GM12878 (cell line): ENCODE results near the gene CLEC20A. TPM values are rescaled to one million over a fixed set of nuclear protein-coding genes. Genes with fewer than 3 reads are reported as not detected.

ENCODE experiments used
- ATAC-seq: fragments of 200-7000 bp; cut with Tn5 transposase; 3 replicates; pipeline ENCODE4 v1.9.1; 2020; ENCODE audit warnings: mild to moderate bottlenecking, moderate library complexity
- BruUV-seq: library from RNA; stranded (reverse); fragments of 400-500 nt; replicated peaks from 2 replicates; lab custom pipeline; 2021; lab: Mats Ljungman, UMichigan
- CTCF ChIA-PET: fragments of 300-600 bp; sonication (Branson Sonifier 250); formaldehyde crosslinking; extraction: SDS; loops from one replicate; lab custom pipeline; 2021; ENCODE audit warnings: inconsistent platforms; lab: Yijun Ruan, JAX
- POLR2A ChIA-PET: fragments of 350-600 bp; formaldehyde crosslinking; extraction: SDS; loops from one replicate; lab custom pipeline; 2021; ENCODE audit warnings: inconsistent platforms; lab: Charles Lee
- RAD21 ChIA-PET: fragments of 300-600 bp; sonication (Branson Sonifier 250); formaldehyde crosslinking; loops from one replicate; lab custom pipeline; 2023; ENCODE audit warnings: antibody characterized with exemption; ENCODE audit not compliant: unreplicated experiment; lab: Charles Lee
- SMC1A ChIA-PET: fragments of 300-600 bp; sonication (Branson Sonifier 250); formaldehyde crosslinking; loops from one replicate; lab custom pipeline; 2023; ENCODE audit not compliant: unreplicated experiment, uncharacterized antibody; lab: Charles Lee
- DNase-seq: peaks from one replicate; pipeline ENCODE4 v3.0.0-alpha.2; 2011; ENCODE audit warnings: low read depth, low spot score
- FAIRE-seq: peaks from 3 replicates; lab custom pipeline; 2011; peaks lifted over from hg19 to GRCh38; lab: Jason Lieb, UNC
- H2AFZ ChIP-seq: 2 replicates; pipeline ENCODE4 v1.6.0; 2011; ENCODE audit warnings: low read depth, low read length, control low read depth; ENCODE audit not compliant: control insufficient read depth
- H3K27ac ChIP-seq: 2 replicates; pipeline ENCODE4 v1.5.1; 2011; ENCODE audit warnings: control low read depth; ENCODE audit not compliant: control insufficient read depth, insufficient read depth
- H3K27me3 ChIP-seq, 2 experiments: replicated peaks in 1 of 2; 2 replicates each; pipeline versions ENCODE4 v1.6.0 to v1.6.1; 2011; ENCODE audit warnings: low read length in 1 of 2; ENCODE audit not compliant: control insufficient read depth in 2 of 2, insufficient read depth in 2 of 2
- H3K36me3 ChIP-seq, 2 experiments: 2 replicates each; pipeline ENCODE4 v1.5.1; 2011; ENCODE audit warnings: low read length in 1 of 2; ENCODE audit not compliant: control insufficient read depth in 2 of 2, insufficient read depth in 2 of 2
- H3K4me1 ChIP-seq: 2 replicates; pipeline ENCODE4 v1.6.1; 2011; ENCODE audit warnings: mild to moderate bottlenecking, low read length, moderate library complexity, mixed read lengths; ENCODE audit not compliant: control insufficient read depth, insufficient read depth
- H3K4me2 ChIP-seq: 2 replicates; pipeline ENCODE4 v1.6.0; 2011; ENCODE audit warnings: control low read depth; ENCODE audit not compliant: control insufficient read depth, insufficient read depth
- H3K4me3 ChIP-seq: fragments of 200-600 bp; sonication (generic); 2 replicates; pipeline ENCODE4 v1.5.1; 2016
- H3K79me2 ChIP-seq: 2 replicates; pipeline ENCODE4 v1.6.0; 2011; ENCODE audit warnings: low read length; ENCODE audit not compliant: control insufficient read depth, insufficient read depth
- H3K9ac ChIP-seq: 2 replicates; pipeline ENCODE4 v1.8.0; 2011; ENCODE audit warnings: low read length, control low read depth, mixed read lengths; ENCODE audit not compliant: control insufficient read depth, insufficient read depth
- H3K9me3 ChIP-seq: replicated peaks from 3 replicates; pipeline ENCODE4 v1.5.1; 2011; ENCODE audit warnings: mild to moderate bottlenecking, low read length; ENCODE audit not compliant: control insufficient read depth, insufficient read depth
- H4K20me1 ChIP-seq: 2 replicates; pipeline ENCODE4 v1.6.0; 2011; ENCODE audit not compliant: control insufficient read depth, insufficient read depth
- BACH1 ChIP-seq: fragments of 450-650 bp; IDR thresholded peaks from 2 replicates; pipeline ENCODE4 v1.6.1; 2017; ENCODE audit warnings: mild to moderate bottlenecking, borderline replicate concordance
- BRCA1 ChIP-seq: IDR thresholded peaks from 2 replicates; pipeline ENCODE4 v1.6.1; 2011; ENCODE audit warnings: low read depth, low read length, improper control_type of control experiment
- CREM ChIP-seq: IDR thresholded peaks from 2 replicates; pipeline ENCODE4 v1.6.1; 2014; ENCODE audit warnings: antibody characterized with exemption, low read depth
- FOXK2 ChIP-seq: fragments of 450-650 bp; IDR thresholded peaks from 2 replicates; pipeline ENCODE4 v1.6.1; 2017; ENCODE audit warnings: mild to moderate bottlenecking, moderate library complexity
- HCFC1 ChIP-seq: fragments of 150-350 bp; IDR thresholded peaks from 2 replicates; pipeline ENCODE4 v1.6.1; 2014; ENCODE audit warnings: low read length
- LARP7 ChIP-seq: fragments of 450-650 bp; IDR thresholded peaks from 2 replicates; pipeline ENCODE4 v1.6.1; 2017; ENCODE audit warnings: mild to moderate bottlenecking
- MEF2A ChIP-seq: IDR thresholded peaks from 2 replicates; pipeline ENCODE4 v1.6.1; 2011; ENCODE audit warnings: low read depth, mild to moderate bottlenecking, low read length, moderate library complexity; ENCODE audit not compliant: insufficient read depth
- NFXL1 ChIP-seq: fragments of 450-650 bp; IDR thresholded peaks from 2 replicates; pipeline ENCODE4 v1.6.1; 2017; ENCODE audit warnings: antibody characterized with exemption, mild to moderate bottlenecking, borderline replicate concordance
- NFYB ChIP-seq: IDR thresholded peaks from 2 replicates; pipeline ENCODE4 v1.6.1; 2011; ENCODE audit warnings: low read depth, mild to moderate bottlenecking, low read length, improper control_type of control experiment, moderate library complexity; ENCODE audit not compliant: insufficient read depth
- RBBP5 ChIP-seq: fragments of 200-600 bp; sonication (generic); conservative IDR thresholded peaks from 2 replicates; pipeline ENCODE4 v1.6.1; 2016
- SMC3 ChIP-seq: IDR thresholded peaks from 2 replicates; pipeline ENCODE4 v1.6.1; 2011; ENCODE audit warnings: low read length, improper control_type of control experiment, borderline replicate concordance
- SREBF1 ChIP-seq: IDR thresholded peaks from 2 replicates; pipeline ENCODE4 v1.6.1; 2012; ENCODE audit warnings: mild to moderate bottlenecking, low read length
- SUPT20H ChIP-seq: IDR thresholded peaks from 2 replicates; pipeline ENCODE4 v1.6.1; 2011; ENCODE audit warnings: low read depth, mild to moderate bottlenecking, low read length, moderate library complexity, borderline replicate concordance; ENCODE audit not compliant: control insufficient read depth
- TCF7 ChIP-seq: IDR thresholded peaks from 2 replicates; pipeline ENCODE4 v1.6.1; 2014; ENCODE audit warnings: antibody characterized with exemption, borderline replicate concordance
- ZNF622 ChIP-seq: fragments of 450-650 bp; IDR thresholded peaks from 2 replicates; pipeline ENCODE4 v1.6.1; 2017; ENCODE audit warnings: mild to moderate bottlenecking, inconsistent platforms
- WGBS: methylation state at CpG from one replicate; pipeline ENCODE4 v1.1.6; 2016; ENCODE audit warnings: low lambda C conversion rate; ENCODE audit not compliant: insufficient replicate concordance, insufficient coverage; ENCODE audit errors: missing lambda C conversion rate; 5-methylcytosine and 5-hydroxymethylcytosine counted together
- in situ Hi-C: fragments of 300-500 bp; cut with MboI; formaldehyde crosslinking; loops from 9 replicates; pipeline ENCODE4 v1.14.3; 2018; ENCODE audit warnings: mixed read lengths
- intact Hi-C: fragments of 100-400 bp; cut with micrococcal nuclease; formaldehyde crosslinking; loops from one replicate; pipeline ENCODE4 v1.14.2; 2022; ENCODE audit not compliant: unreplicated experiment
- polyA plus RNA-seq, 11 experiments: library from polyadenylated mRNA; depleted of rRNA in 4 of 11; unstranded in 6 of 11; stranded (reverse) in 5 of 11; fragments of >200 nt; fragmentation: Nextera tagmentation in 4 of 11; fragmentation: Illumina TruSeq in 1 of 11; extraction: Ambion mirVana in 4 of 11; extraction: Trizol in 1 of 11; gene quantifications; 1 replicate in 1 of 11; 2 replicates in 10 of 11; pipeline versions ENCODE4 v1.2.1 to v1.2.3, GENCODE V29; 2011 to 2016; ENCODE audit warnings: inconsistent platforms in 2 of 11, missing spikeins in 2 of 11, low read depth in 1 of 11
- total RNA-seq, 4 experiments: library from RNA; depleted of rRNA in 3 of 4; stranded (reverse); fragments of >200 nt in 3 of 4; fragmentation: Illumina TruSeq in 1 of 4; extraction: Trizol in 1 of 4; gene quantifications; 2 replicates each; pipeline versions ENCODE4 v1.2.1 to v1.2.3, GENCODE V29; 2013 to 2021
- TF ChIP-seq, protein P1 (sequence below): fragments of 150-350 bp; IDR thresholded peaks from 2 replicates; pipeline ENCODE4 v1.6.1; 2014; ENCODE audit warnings: mild to moderate bottlenecking, low read depth, low read length
- TF ChIP-seq, protein P2 (sequence below): fragments of 450-650 bp; IDR thresholded peaks from 2 replicates; pipeline ENCODE4 v1.6.1; 2017; ENCODE audit warnings: mild to moderate bottlenecking, low read depth, inconsistent platforms; ENCODE audit not compliant: poor library complexity, severe bottlenecking
- TF ChIP-seq, protein P3 (sequence below): fragments of 450-650 bp; IDR thresholded peaks from 2 replicates; pipeline ENCODE4 v1.6.1; 2017; ENCODE audit warnings: mild to moderate bottlenecking, moderate library complexity

The CLEC20A gene
- total and polyA plus RNA-seq, 10 of the 15 experiments (the other 5 are each of a cell fraction or from before 2014, with no cell fraction given) = not detected

DNA sequence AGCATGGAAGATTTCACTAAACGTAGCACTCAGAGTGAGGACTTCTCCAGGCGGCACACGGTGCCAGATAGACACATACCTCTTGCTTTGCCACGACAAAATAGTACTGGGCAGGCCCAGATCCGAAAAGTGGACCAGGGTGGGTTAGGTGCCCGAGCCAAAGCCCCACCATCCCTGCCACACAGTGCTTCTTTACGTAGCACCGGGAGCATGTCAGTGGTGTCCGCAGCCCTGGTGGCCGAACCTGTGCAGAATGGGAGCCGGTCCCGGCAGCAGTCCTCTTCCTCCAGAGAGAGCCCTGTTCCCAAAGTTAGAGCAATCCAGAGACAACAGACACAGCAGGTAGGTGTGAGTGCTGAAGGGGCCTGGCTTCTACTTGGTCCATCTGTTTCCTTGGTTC is 38.6 kb downstream of the CLEC20A start:
- FAIRE-seq (no peak), DNase-seq (no peak), ATAC-seq (no peak)
- POLR2A ChIA-PET = no interaction called here
- H3K79me2 ChIP-seq = no peaks in the 10 kb centered on the region
- CTCF ChIA-PET = interaction anchor here (0.6 kb wide), 1 partner anchor 603 kb away, joined by 3 read pairs; no protein-coding TSS in a partner anchor
- intact Hi-C loops (no loop called here), in situ Hi-C loops (no loop called here)
- BruUV-seq = no TSS peak
- H4K20me1 ChIP-seq = no peaks in the 10 kb centered on the region
- H3K4me3 ChIP-seq = no peak overlapping the region
- SMC1A ChIA-PET = no interaction called here
- H3K36me3 ChIP-seq = no peaks in the 10 kb centered on the region
- no peaks in the 10 kb centered on the region for H3K9me3 ChIP-seq
- H2AFZ ChIP-seq = no peak overlapping the region
- H3K4me1 ChIP-seq = no peaks in the 10 kb centered on the region
- no peak overlapping the region for H3K27ac ChIP-seq
- no peak overlapping the region for H3K9ac ChIP-seq
- WGBS = 61% methylated on average over 12 of the region's 12 CpGs
- H3K4me2 ChIP-seq = no peak overlapping the region
- no peaks in the 10 kb centered on the region for H3K27me3 ChIP-seq
- TF ChIP-seq, protein P1, sequence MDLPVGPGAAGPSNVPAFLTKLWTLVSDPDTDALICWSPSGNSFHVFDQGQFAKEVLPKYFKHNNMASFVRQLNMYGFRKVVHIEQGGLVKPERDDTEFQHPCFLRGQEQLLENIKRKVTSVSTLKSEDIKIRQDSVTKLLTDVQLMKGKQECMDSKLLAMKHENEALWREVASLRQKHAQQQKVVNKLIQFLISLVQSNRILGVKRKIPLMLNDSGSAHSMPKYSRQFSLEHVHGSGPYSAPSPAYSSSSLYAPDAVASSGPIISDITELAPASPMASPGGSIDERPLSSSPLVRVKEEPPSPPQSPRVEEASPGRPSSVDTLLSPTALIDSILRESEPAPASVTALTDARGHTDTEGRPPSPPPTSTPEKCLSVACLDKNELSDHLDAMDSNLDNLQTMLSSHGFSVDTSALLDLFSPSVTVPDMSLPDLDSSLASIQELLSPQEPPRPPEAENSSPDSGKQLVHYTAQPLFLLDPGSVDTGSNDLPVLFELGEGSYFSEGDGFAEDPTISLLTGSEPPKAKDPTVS = no peak
- no peak for TF ChIP-seq BACH1
- TF ChIP-seq MEF2A = no peak
- no peak for TF ChIP-seq BRCA1
- no peak for TF ChIP-seq NFYB
- TF ChIP-seq ZNF622 = no peak
- no peak for TF ChIP-seq HCFC1
- no peak for TF ChIP-seq RBBP5
- TF ChIP-seq SUPT20H = no peak
- TF ChIP-seq, protein P2, sequence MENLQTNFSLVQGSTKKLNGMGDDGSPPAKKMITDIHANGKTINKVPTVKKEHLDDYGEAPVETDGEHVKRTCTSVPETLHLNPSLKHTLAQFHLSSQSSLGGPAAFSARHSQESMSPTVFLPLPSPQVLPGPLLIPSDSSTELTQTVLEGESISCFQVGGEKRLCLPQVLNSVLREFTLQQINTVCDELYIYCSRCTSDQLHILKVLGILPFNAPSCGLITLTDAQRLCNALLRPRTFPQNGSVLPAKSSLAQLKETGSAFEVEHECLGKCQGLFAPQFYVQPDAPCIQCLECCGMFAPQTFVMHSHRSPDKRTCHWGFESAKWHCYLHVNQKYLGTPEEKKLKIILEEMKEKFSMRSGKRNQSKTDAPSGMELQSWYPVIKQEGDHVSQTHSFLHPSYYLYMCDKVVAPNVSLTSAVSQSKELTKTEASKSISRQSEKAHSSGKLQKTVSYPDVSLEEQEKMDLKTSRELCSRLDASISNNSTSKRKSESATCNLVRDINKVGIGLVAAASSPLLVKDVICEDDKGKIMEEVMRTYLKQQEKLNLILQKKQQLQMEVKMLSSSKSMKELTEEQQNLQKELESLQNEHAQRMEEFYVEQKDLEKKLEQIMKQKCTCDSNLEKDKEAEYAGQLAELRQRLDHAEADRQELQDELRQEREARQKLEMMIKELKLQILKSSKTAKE = no peak
- no peak for TF ChIP-seq SMC3
- TF ChIP-seq, protein P3, sequence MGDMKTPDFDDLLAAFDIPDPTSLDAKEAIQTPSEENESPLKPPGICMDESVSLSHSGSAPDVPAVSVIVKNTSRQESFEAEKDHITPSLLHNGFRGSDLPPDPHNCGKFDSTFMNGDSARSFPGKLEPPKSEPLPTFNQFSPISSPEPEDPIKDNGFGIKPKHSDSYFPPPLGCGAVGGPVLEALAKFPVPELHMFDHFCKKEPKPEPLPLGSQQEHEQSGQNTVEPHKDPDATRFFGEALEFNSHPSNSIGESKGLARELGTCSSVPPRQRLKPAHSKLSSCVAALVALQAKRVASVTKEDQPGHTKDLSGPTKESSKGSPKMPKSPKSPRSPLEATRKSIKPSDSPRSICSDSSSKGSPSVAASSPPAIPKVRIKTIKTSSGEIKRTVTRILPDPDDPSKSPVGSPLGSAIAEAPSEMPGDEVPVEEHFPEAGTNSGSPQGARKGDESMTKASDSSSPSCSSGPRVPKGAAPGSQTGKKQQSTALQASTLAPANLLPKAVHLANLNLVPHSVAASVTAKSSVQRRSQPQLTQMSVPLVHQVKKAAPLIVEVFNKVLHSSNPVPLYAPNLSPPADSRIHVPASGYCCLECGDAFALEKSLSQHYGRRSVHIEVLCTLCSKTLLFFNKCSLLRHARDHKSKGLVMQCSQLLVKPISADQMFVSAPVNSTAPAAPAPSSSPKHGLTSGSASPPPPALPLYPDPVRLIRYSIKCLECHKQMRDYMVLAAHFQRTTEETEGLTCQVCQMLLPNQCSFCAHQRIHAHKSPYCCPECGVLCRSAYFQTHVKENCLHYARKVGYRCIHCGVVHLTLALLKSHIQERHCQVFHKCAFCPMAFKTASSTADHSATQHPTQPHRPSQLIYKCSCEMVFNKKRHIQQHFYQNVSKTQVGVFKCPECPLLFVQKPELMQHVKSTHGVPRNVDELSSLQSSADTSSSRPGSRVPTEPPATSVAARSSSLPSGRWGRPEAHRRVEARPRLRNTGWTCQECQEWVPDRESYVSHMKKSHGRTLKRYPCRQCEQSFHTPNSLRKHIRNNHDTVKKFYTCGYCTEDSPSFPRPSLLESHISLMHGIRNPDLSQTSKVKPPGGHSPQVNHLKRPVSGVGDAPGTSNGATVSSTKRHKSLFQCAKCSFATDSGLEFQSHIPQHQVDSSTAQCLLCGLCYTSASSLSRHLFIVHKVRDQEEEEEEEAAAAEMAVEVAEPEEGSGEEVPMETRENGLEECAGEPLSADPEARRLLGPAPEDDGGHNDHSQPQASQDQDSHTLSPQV = no peak
- TF ChIP-seq LARP7 = no peak
- no peak for TF ChIP-seq TCF7
- TF ChIP-seq FOXK2 = no peak
- no peak for TF ChIP-seq SREBF1
- no peak for TF ChIP-seq NFXL1
- TF ChIP-seq CREM = no peak
- RAD21 ChIA-PET = no interaction called here
